ENCODE data around the gene DNAJB4.
"Not testable (repeated sequence)": the region's sequence is repeated elsewhere in the genome, so short reads cannot be mapped to it uniquely, and the experiment has no call there.

DNAJB4 gene

DNA sequence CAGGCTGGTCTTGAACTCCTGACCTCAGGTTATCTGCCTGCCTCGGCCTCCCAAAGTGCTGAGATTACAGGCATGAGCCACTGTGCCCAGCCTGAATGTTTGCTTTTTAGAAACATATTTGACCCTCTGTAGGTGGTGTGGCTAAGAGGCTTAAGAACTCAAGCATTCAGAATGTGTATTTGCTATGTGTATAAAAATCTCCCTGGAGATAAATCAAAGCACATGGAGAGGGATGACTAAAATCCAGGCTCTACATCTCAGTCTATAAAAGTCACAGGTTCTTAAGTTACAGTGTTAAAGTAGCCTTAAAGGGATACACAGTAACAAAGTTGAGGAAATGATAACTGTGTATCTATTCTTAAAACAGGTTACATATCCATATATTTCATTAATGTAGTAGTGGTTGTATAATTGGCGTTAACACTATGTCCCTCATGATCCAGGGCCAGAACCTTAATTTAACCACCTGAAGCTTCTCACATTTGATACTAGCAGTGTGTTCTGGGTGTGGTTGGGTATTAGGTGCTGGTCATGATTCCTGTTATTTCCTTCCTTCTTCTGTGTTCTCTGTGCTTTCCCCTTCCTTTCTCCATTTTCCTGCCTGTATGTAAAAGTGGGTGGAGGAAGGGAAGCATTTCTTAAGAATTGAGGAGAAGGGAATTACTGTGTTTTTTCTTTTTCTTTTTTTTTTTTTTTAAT lies 57.2 kb downstream of the DNAJB4 start:
- DNase-seq (ENCODE audit: low read depth in 1 of 2, low spot score in 1 of 2) = no peak

DNA sequence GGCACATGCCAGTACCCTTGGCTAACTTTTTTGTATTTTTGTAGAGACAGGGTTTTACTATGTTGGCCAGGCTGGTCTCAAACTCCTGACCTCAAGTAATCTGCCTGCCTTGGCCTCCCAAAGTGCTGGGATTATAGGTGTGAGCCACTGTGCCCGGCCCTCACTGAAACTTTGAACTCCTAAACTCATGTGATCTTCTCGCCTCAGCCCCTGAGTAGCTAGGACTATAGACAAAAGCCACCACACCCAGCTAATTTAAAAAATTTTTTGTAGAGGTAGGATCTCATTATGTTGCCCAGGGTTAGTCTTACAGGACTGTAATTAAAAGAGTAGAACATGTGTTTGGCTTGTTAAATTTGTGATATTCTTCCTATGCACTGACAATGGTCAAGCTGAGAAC lies 60.1 kb downstream of the DNAJB4 start:
- DNase-seq (ENCODE audit: low read depth in 1 of 2, low spot score in 1 of 2) = not testable (repeated sequence)

All from stimulated activated CD4-positive, alpha-beta T cell treated with anti-CD3 and anti-CD28 coated beads, Interleukin-15, amount 100 ng/mL, for 1 hour (primary cell).